GM21825 (cell line): Measurements from ENCODE around the gene TNNI3K.
A peak's percentile ranks its signal among the peaks of the same experiment; 100 is the strongest.

ENCODE experiments used
- ATAC-seq: cut with Tn5 transposase; IDR thresholded peaks from one replicate; pipeline ENCODE4 v1.9.1; 2021; ENCODE audit warnings: mild to moderate bottlenecking, moderate library complexity; ENCODE audit not compliant: unreplicated experiment

Gene TNNI3K

GRCh38 chr1:74392186-74392585 is 157.0 kb downstream of the TNNI3K start:
- no peak for ATAC-seq

GRCh38 chr1:74392840-74393239 is 157.7 kb downstream of the TNNI3K start:
- ATAC-seq = no peak

- no peak for ATAC-seq
Observed at GRCh38 chr1:74395571-74395970, 160.4 kb downstream of the TNNI3K start.

GRCh38 chr1:74396462-74396861 is 161.3 kb downstream of the TNNI3K start:
- ATAC-seq = no peak

- peak; percentile 58 for ATAC-seq
Observed at GRCh38 chr1:74396933-74397332, 161.7 kb downstream of the TNNI3K start.

- ATAC-seq = peak; percentile 53
Observed at GRCh38 chr1:74399249-74399648, 164.1 kb downstream of the TNNI3K start.

GRCh38 chr1:74402873-74403272 is 167.7 kb downstream of the TNNI3K start:
- no peak for ATAC-seq

GRCh38 chr1:74403606-74404005 is 168.4 kb downstream of the TNNI3K start:
- no peak for ATAC-seq

GRCh38 chr1:74406759-74407158 is 171.6 kb downstream of the TNNI3K start:
- no peak for ATAC-seq

- ATAC-seq = no peak
Observed at GRCh38 chr1:74407902-74408301, 172.7 kb downstream of the TNNI3K start.

- no peak for ATAC-seq
Observed at GRCh38 chr1:74412244-74412643, 177.1 kb downstream of the TNNI3K start.

- ATAC-seq = no peak
Observed at GRCh38 chr1:74415935-74416334, 180.7 kb downstream of the TNNI3K start.

GRCh38 chr1:74419611-74420010 is 184.4 kb downstream of the TNNI3K start:
- ATAC-seq = no peak

- no peak for ATAC-seq
Observed at GRCh38 chr1:74420467-74420866, 185.3 kb downstream of the TNNI3K start.

- no peak for ATAC-seq
Observed at GRCh38 chr1:74422421-74423292, 187.5 kb downstream of the TNNI3K start.

- ATAC-seq = no peak
Observed at GRCh38 chr1:74423471-74423870, 188.3 kb downstream of the TNNI3K start.

- ATAC-seq = no peak
Observed at GRCh38 chr1:74425676-74426075, 190.5 kb downstream of the TNNI3K start.

- no peak for ATAC-seq
Observed at GRCh38 chr1:74426208-74426937, 191.2 kb downstream of the TNNI3K start.

GRCh38 chr1:74427681-74428080 is 192.5 kb downstream of the TNNI3K start:
- ATAC-seq = no peak

- ATAC-seq = no peak
Observed at GRCh38 chr1:74429580-74429979, 194.4 kb downstream of the TNNI3K start.

- ATAC-seq = no peak
Observed at GRCh38 chr1:74430342-74430934, 195.3 kb downstream of the TNNI3K start.

- ATAC-seq = no peak
Observed at GRCh38 chr1:74431531-74431930, 196.3 kb downstream of the TNNI3K start.
